ENCODE data around the gene ADAMTS16.

DNA sequence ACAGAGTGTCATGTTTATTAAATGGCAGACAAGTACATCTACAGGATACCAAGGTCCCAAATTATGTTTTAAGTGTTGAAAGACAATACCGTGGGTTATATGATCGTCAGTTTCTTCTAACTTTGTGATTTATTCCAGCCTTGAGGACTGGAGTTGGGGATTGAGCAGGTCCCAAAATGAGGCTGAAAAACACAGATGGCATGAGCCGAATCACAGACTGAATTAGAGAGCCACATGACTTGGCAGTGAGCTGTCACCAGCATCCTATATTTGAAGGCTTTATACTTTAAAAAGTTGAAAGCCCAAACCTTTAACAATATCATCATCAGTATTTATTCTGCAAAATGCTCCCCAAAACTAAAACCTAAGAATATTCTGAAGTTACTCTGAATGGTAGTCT is 79.4 kb downstream of the ADAMTS16 start:
- no peak for TF ChIP-seq POLR2A (IDR thresholded peaks at IDR 0.05; ENCODE audit: low read depth, low read length)
- no peak for TF ChIP-seq POLR2AphosphoS5 (IDR thresholded peaks at IDR 0.05; ENCODE audit: low read depth, low read length)
- TF ChIP-seq TAF1 (IDR thresholded peaks at IDR 0.05; ENCODE audit: low read depth, low read length) = no peak
- TF ChIP-seq POU2F2 (IDR thresholded peaks at IDR 0.05; ENCODE audit: low read depth, low read length) = no peak
